Stimulated activated CD4-positive, alpha-beta T cell treated with anti-CD3 and anti-CD28 coated beads, TNF-alpha, amount 100 ng/mL, for 4 hours (primary cell): ENCODE results near the gene EXTL2.
"Not testable (repeated sequence)": the region's sequence is repeated elsewhere in the genome, so short reads cannot be mapped to it uniquely, and the experiment has no call there.

ENCODE experiments used
- DNase-seq, 3 experiments: peaks; one replicate each; pipeline ENCODE4 v3.0.0-alpha.2; 2020; ENCODE audit warnings: low read depth in 3 of 3

Gene EXTL2

GRCh38 chr1:100861379-100861778 is 33.3 kb downstream of the EXTL2 start:
- DNase-seq, result no peak

- DNase-seq, result no peak
Measured at GRCh38 chr1:100860397-100860991, 34.1 kb downstream of the EXTL2 start.

- not testable (repeated sequence) for DNase-seq
Measured at GRCh38 chr1:100855116-100855515, 39.5 kb downstream of the EXTL2 start.

GRCh38 chr1:100852976-100853375 is 41.7 kb downstream of the EXTL2 start:
- DNase-seq, result no peak

GRCh38 chr1:100851726-100852125 is 42.9 kb downstream of the EXTL2 start:
- no peak for DNase-seq

- no peak for DNase-seq
Measured at GRCh38 chr1:100847361-100848082, 47.1 kb downstream of the EXTL2 start.

GRCh38 chr1:100843160-100843559 is 51.5 kb downstream of the EXTL2 start:
- DNase-seq, result not testable (repeated sequence)

- DNase-seq, result no peak
Measured at GRCh38 chr1:100835866-100836842, 58.5 kb downstream of the EXTL2 start.

GRCh38 chr1:100834777-100835660 is 59.6 kb downstream of the EXTL2 start:
- DNase-seq, result no peak

GRCh38 chr1:100832694-100833428 is 61.8 kb downstream of the EXTL2 start:
- DNase-seq, result no peak

GRCh38 chr1:100825666-100826065 is 69.0 kb downstream of the EXTL2 start:
- DNase-seq, result not testable (repeated sequence)
